DMS53 treated with DMSO at 0.1 percent for 48 hours (cell line): ENCODE measurements around the gene PALM3.

ENCODE experiments used
- DNase-seq: peaks from one replicate; lab custom pipeline; 2025; ENCODE audit not compliant: unreplicated experiment; lab: John Stamatoyannopoulos, UW

The PALM3 gene

GRCh38 chr19:14061751-14062557, at the start of gene PALM3:
PALM3 (minus strand) TSS chr19:14062076; CDS start chr19:14061980, 96 bp downstream.
- no peak for DNase-seq

GRCh38 chr19:14111486-14111885, 49.6 kb upstream of the PALM3 start:
- DNase-seq: no peak

GRCh38 chr19:14110650-14111049, 48.8 kb upstream of the PALM3 start:
- DNase-seq: no peak

- no peak for DNase-seq
These were observed 45.9 kb upstream of the PALM3 start for GRCh38 chr19:14107581-14108461.

GRCh38 chr19:14106840-14107239, 45.0 kb upstream of the PALM3 start:
- no peak for DNase-seq

- DNase-seq: no peak
These were observed 43.8 kb upstream of the PALM3 start for GRCh38 chr19:14105680-14106079.

GRCh38 chr19:14103310-14103709, 41.4 kb upstream of the PALM3 start:
- no peak for DNase-seq

GRCh38 chr19:14102756-14103155, 40.9 kb upstream of the PALM3 start:
- no peak for DNase-seq

GRCh38 chr19:14102102-14102696, 40.3 kb upstream of the PALM3 start:
- DNase-seq: no peak

- no peak for DNase-seq
These were observed 39.2 kb upstream of the PALM3 start for GRCh38 chr19:14101003-14101545.

- no peak for DNase-seq
These were observed 35.8 kb upstream of the PALM3 start for GRCh38 chr19:14097532-14098151.

GRCh38 chr19:14096272-14096992, 34.6 kb upstream of the PALM3 start:
- DNase-seq: no peak

- DNase-seq: no peak
These were observed 33.0 kb upstream of the PALM3 start for GRCh38 chr19:14094854-14095253.

GRCh38 chr19:14093117-14093823, 31.4 kb upstream of the PALM3 start:
- DNase-seq: no peak

- DNase-seq: no peak
These were observed 30.1 kb upstream of the PALM3 start for GRCh38 chr19:14091813-14092462.

GRCh38 chr19:14091081-14091812, 29.4 kb upstream of the PALM3 start:
- DNase-seq: peak; percentile 39

GRCh38 chr19:14090509-14091080, 28.7 kb upstream of the PALM3 start, which contains the start of gene SAMD1:
SAMD1 (minus strand) TSS chr19:14090751.
- DNase-seq: peak; percentile 38
